BLaER1 (cell line): ENCODE results near the gene KCNMB4.

ENCODE experiments used
- H3K27ac ChIP-seq: shearing (Covaris generic); formaldehyde crosslinking; 2 replicates; pipeline ENCODE4 v1.8.1; 2022
- H3K27me3 ChIP-seq: shearing (Covaris generic); formaldehyde crosslinking; 2 replicates; pipeline ENCODE4 v1.8.1; 2022
- H3K36me3 ChIP-seq: shearing (Covaris generic); formaldehyde crosslinking; 2 replicates; pipeline ENCODE4 v1.8.1; 2022
- H3K4me1 ChIP-seq: shearing (Covaris generic); formaldehyde crosslinking; 2 replicates; pipeline ENCODE4 v1.8.1; 2022
- H3K4me2 ChIP-seq: shearing (Covaris generic); formaldehyde crosslinking; 2 replicates; pipeline ENCODE4 v1.8.1; 2022
- H3K4me3 ChIP-seq: shearing (Covaris generic); formaldehyde crosslinking; 2 replicates; pipeline ENCODE4 v1.8.1; 2022
- H3K9ac ChIP-seq: shearing (Covaris generic); formaldehyde crosslinking; 2 replicates; pipeline ENCODE4 v1.8.1; 2022
- H3K9me3 ChIP-seq: shearing (Covaris generic); formaldehyde crosslinking; 2 replicates; pipeline ENCODE4 v1.8.1; 2022
- H4K20me1 ChIP-seq: shearing (Covaris generic); formaldehyde crosslinking; 2 replicates; pipeline ENCODE4 v1.8.1; 2022
- Cebpa-rat ChIP-seq: shearing (Covaris generic); IDR thresholded peaks from 2 replicates; pipeline ENCODE4 v1.8.1; 2022

KCNMB4 gene

DNA sequence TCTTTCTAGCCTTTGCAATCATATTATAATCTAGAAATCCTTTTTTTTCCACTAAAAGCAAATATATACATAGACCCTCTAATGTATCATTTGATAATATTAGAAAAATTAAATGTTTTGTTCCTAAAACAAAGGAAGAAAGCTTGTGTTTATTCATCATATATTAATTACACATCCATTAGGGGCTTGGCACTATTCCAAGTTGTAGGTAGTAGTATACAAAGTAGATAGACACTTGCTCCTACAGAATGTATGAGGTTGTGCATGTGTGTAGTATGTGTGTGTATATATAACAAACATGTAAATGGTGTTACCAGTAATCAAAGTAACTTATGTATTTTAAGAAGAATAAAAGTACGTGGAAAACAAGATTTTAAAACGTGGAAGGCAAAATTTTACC lies 15.0 kb upstream of the KCNMB4 start:
- Histone ChIP-seq H3K27ac (no peak overlapping the region), H3K4me3 (no peak overlapping the region), H3K4me1 (no peaks in the 10 kb centered on the region), H3K36me3 (peaks cover 48% of the 10 kb centered on the region), H3K9me3 (no peaks in the 10 kb centered on the region), H4K20me1 (no peaks in the 10 kb centered on the region), H3K27me3 (no peaks in the 10 kb centered on the region), H3K4me2 (no peak overlapping the region), H3K9ac (no peak overlapping the region)
- TF ChIP-seq Cebpa-rat, result no peak

DNA sequence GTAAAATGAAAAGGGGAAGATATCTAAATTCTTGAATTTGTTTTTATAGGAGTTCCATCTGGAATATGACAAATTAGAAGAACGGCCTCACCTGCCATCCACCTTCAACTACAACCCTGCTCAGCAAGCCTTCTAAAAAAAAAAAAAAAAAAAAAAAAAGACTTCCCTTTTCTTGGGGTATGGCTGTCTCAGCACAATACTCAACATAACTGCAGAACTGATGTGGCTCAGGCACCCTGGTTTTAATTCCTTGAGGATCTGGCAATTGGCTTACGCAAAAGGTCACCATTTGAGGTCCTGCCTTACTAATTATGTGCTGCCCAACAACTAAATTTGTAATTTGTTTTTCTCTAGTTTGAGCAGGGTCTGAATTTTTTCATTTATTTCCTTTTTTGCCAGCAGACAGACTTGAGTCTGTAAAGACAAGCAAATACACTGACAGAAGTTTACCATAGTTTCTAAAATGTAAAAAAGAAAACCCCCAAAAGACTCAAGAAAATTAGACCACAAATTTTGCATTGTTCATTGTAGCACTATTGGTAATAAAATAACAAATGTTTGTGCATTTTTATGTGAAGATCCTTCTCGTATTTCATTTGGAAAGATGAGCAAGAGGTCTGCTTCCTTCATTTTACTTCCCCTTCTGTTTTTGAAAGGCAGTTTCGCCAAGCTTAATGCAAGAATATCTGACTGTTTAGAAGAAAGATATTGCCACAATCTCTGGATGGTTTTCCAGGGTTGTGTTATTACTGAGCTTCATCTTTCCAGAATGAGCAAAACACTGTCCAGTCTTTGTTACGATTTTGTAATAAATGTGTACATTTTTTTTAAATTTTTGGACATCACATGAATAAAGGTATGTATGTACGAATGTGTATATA lies 12.1 kb upstream of the KCNMB4 start:
- no peaks in the 10 kb centered on the region for H3K9me3 ChIP-seq
- TF ChIP-seq Cebpa-rat, result no peak
- H3K4me2 ChIP-seq, result no peak overlapping the region
- H3K9ac ChIP-seq, result no peak overlapping the region
- H3K27ac ChIP-seq, result no peak overlapping the region
- no peaks in the 10 kb centered on the region for H4K20me1 ChIP-seq
- no peaks in the 10 kb centered on the region for H3K27me3 ChIP-seq
- no peaks in the 10 kb centered on the region for H3K4me1 ChIP-seq
- no peak overlapping the region for H3K4me3 ChIP-seq
- peaks cover 30% of the 10 kb centered on the region for H3K36me3 ChIP-seq

DNA sequence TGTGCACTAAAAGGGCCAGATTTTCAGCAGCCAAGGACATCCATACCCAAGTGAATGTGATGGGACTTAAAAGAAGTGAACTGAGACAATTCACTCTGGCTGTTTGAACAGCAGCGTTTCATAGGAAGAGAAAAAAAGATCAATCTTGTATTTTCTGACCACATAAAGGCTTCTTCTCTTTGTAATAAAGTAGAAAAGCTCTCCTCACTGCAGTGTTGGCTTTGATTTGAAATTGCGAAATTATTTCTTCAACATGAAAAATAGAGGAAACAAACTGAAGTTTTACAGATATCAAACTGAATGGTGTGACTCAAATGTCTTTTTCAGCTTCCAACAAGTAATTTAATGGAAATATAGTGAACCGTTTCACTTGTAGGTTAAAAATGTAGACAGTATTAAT lies 11.3 kb upstream of the KCNMB4 start:
- H3K36me3 ChIP-seq, result peaks cover 30% of the 10 kb centered on the region
- no peaks in the 10 kb centered on the region for H3K4me1 ChIP-seq
- no peak overlapping the region for H3K4me3 ChIP-seq
- no peak overlapping the region for H3K4me2 ChIP-seq
- no peaks in the 10 kb centered on the region for H3K27me3 ChIP-seq
- TF ChIP-seq Cebpa-rat, result no peak
- H3K9ac ChIP-seq, result no peak overlapping the region
- H3K27ac ChIP-seq, result no peak overlapping the region
- H4K20me1 ChIP-seq, result no peaks in the 10 kb centered on the region
- H3K9me3 ChIP-seq, result no peaks in the 10 kb centered on the region

DNA sequence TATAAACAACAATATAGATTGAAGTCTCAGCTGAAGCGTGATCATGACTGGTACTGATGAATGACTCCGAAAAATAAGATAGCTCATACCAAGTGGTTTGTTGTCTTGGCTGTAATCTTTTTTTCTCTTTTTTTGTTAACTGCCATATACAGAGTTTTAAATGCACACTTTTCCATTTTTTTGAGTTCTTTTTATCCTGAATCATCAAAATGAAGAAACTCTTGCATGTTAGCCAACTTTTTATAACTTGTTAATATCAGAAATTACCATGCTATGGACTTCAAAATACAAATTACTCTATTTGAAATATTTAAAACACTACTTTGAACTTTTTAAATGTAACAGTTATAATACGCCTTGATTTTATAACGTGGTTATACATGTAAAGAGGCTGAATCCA lies 10.1 kb upstream of the KCNMB4 start:
- Histone ChIP-seq H3K27ac (no peak overlapping the region), H3K27me3 (no peaks in the 10 kb centered on the region), H3K4me3 (no peak overlapping the region), H3K9me3 (no peaks in the 10 kb centered on the region), H3K4me2 (no peak overlapping the region), H3K4me1 (no peaks in the 10 kb centered on the region), H4K20me1 (no peaks in the 10 kb centered on the region; the same call in 1 of the 2 replicates), H3K9ac (no peak overlapping the region), H3K36me3 (peaks cover 30% of the 10 kb centered on the region)
- TF ChIP-seq Cebpa-rat, result no peak

DNA sequence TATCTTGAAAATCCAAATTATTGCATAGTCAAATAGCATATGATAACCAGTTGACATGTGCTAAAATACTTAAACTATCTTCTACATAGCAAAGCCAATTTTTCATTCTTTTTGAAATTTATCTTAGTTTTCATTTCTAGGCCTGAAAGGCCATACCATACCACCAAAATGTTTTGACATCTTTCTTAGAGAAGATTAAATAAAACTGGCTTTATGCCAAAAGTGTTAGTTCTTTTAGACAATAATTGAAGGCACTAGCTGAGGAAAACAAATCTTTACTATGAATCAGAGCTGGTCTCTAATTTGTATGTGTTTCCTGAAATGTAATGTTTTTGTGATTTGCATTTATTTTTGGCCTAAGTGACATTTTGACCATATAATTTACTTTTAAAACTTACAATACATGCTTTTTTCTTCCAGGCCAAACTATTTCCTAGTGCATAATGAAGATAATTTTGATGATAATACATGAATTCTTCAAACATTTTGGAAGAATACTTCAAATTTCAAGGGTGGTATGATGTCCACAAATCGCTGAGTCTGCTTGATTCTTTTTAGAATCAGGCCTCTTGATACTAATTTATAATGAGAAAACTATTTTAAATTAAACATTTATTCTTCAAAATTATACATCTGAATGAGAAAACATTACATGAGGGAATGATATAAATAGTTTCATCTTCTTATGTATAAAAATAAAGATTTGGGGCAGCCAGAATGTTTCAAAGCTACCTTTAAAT lies 6.5 kb upstream of the KCNMB4 start:
- peaks cover 29% of the 10 kb centered on the region for H3K27me3 ChIP-seq
- no peaks in the 10 kb centered on the region for H3K4me1 ChIP-seq
- H3K9me3 ChIP-seq, result no peaks in the 10 kb centered on the region
- peaks cover 4% of the 10 kb centered on the region; the same call in 1 of the 2 replicates for H4K20me1 ChIP-seq
- no peak overlapping the region for H3K4me3 ChIP-seq
- peaks cover 5% of the 10 kb centered on the region for H3K36me3 ChIP-seq
- H3K9ac ChIP-seq, result no peak overlapping the region
- H3K4me2 ChIP-seq, result no peak overlapping the region
- H3K27ac ChIP-seq, result no peak overlapping the region
- TF ChIP-seq Cebpa-rat, result no peak

DNA sequence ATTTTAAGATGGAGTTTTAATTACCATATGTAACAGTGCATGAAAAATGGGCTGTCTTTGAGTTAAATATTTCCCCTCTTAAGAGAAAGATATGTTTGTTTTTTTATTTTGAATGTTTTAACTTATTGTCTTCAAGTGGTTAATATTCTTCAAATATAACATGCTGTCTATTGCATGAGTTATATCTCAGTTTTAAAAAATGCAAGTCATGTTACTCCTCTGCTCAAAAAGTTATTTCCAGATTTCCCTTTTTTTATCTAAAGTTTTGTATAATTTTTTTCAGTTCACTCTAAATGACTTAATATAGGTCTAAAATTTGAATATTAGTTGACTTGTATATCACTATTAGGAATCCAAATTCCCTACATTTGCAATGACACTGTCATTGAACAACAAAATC lies 5.9 kb upstream of the KCNMB4 start:
- H3K27me3 ChIP-seq, result peaks cover 35% of the 10 kb centered on the region
- H3K4me3 ChIP-seq, result no peak overlapping the region
- H4K20me1 ChIP-seq, result peaks cover 10% of the 10 kb centered on the region
- H3K4me1 ChIP-seq, result no peaks in the 10 kb centered on the region; the same call in 1 of the 2 replicates
- H3K9ac ChIP-seq, result no peak overlapping the region
- H3K9me3 ChIP-seq, result no peaks in the 10 kb centered on the region
- H3K27ac ChIP-seq, result no peak overlapping the region
- no peak overlapping the region for H3K4me2 ChIP-seq
- H3K36me3 ChIP-seq, result no peaks in the 10 kb centered on the region
- TF ChIP-seq Cebpa-rat, result no peak

DNA sequence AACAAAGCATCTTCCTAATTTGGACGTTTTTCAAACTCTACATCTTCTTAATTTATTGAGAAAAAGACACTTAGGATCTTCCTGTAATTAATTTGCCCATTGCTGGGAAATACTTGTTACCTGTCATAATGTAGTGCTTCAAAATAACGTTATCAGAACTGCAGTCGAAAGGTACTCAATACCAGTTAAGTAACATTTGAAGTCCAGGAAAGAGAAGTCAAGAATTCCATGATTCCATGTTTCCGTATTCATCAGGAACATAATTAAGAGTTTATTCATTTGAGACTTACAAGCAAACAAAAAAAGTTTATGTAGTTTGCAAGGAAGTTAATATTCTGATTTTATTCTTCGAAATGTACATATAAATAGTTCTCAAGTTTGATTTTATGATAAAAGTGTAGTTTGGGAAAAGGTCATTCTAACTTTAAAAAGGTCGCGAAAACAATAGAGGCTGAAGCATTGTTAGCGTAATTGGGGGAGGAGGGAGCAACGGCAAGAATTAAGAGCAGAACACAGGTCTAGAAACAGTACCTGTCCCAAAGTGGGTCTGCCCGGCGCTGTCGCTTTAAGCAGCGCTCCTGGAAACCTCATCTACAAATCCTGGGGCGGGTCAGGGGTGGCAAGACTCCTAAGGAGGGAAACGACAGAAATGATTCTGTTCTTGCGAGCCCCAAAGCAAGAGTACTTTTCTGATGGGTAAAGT lies 1.2 kb upstream of the KCNMB4 start:
- no peak overlapping the region for H3K9ac ChIP-seq
- peak overlapping the region; percentile 88 for H3K4me2 ChIP-seq
- peaks cover 17% of the 10 kb centered on the region for H3K4me1 ChIP-seq
- H3K4me3 ChIP-seq, result peak overlapping the region; percentile 78
- H3K9me3 ChIP-seq, result no peaks in the 10 kb centered on the region
- H3K36me3 ChIP-seq, result no peaks in the 10 kb centered on the region
- H3K27me3 ChIP-seq, result peaks cover 56% of the 10 kb centered on the region
- H4K20me1 ChIP-seq, result peaks cover 31% of the 10 kb centered on the region
- TF ChIP-seq Cebpa-rat, result no peak
- H3K27ac ChIP-seq, result no peak overlapping the region

DNA sequence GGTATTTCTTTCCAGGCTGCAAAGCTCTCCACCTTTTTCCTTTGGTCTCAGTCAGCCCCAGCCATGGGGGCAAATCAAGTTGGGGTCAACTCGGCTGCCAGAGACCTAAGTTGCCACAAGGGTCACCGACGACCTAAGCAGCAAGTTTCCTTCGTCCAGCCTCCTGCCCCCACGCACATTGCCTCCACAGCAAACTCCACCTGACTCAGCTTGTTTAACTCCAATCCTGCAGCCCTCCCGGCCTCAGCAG lies 767 bp upstream of the KCNMB4 start:
- H3K4me1 ChIP-seq, result peaks cover 19% of the 10 kb centered on the region
- no peak overlapping the region for H3K9ac ChIP-seq
- peaks cover 31% of the 10 kb centered on the region for H4K20me1 ChIP-seq
- H3K4me3 ChIP-seq, result peak overlapping the region; percentile 78
- peak overlapping the region; percentile 88 for H3K4me2 ChIP-seq
- TF ChIP-seq Cebpa-rat, result no peak
- H3K9me3 ChIP-seq, result no peaks in the 10 kb centered on the region
- H3K27me3 ChIP-seq, result peaks cover 56% of the 10 kb centered on the region
- H3K36me3 ChIP-seq, result no peaks in the 10 kb centered on the region
- H3K27ac ChIP-seq, result no peak overlapping the region

DNA sequence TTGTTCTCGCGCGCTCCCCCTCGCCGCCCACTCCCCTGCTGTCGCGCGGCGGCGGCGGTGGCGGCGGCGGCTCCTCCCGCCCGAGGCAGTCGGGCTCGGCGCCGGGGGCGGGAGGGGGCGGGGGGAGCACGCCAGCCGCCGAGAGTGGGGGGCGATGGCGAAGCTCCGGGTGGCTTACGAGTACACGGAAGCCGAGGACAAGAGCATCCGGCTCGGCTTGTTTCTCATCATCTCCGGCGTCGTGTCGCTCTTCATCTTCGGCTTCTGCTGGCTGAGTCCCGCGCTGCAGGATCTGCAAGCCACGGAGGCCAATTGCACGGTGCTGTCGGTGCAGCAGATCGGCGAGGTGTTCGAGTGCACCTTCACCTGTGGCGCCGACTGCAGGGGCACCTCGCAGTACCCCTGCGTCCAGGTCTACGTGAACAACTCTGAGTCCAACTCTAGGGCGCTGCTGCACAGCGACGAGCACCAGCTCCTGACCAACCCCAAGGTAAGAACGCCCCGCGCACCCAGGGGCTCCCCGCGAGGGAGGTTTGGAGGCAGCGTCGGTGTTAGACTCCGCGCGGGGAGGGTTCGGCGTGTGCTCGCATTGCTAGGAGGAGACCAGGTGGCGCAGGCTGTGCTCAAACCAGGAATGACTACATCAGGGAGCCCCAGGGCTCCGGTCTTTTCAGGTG lies 629 bp downstream of the KCNMB4 start:
- peak overlapping the region; percentile 88 for H3K4me2 ChIP-seq
- peak overlapping the region; percentile 78 for H3K4me3 ChIP-seq
- no peak overlapping the region for H3K27ac ChIP-seq
- no peak for TF ChIP-seq Cebpa-rat
- H4K20me1 ChIP-seq, result peaks cover 31% of the 10 kb centered on the region
- peaks cover 19% of the 10 kb centered on the region for H3K4me1 ChIP-seq
- peaks cover 56% of the 10 kb centered on the region for H3K27me3 ChIP-seq
- H3K36me3 ChIP-seq, result no peaks in the 10 kb centered on the region
- no peaks in the 10 kb centered on the region for H3K9me3 ChIP-seq
- H3K9ac ChIP-seq, result peak overlapping the region; percentile 57
